Measurements from ENCODE around the gene SLC10A4.

DNA sequence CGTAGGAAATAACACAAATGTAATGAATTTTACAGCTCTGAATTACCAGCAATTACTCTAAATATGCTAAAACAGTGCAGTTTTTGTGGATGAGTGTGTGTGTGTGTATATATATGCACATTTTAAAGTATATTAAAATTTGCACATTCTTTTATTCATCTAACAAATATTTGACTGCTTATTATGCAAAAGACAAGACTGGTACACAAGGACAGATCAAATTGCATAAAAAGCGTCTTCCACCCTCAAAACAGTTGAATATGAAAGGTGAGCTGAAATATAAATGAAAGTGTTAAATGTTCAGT, 20.8 kb downstream of the SLC10A4 start:
- no peak for TF ChIP-seq CTCF (IDR thresholded peaks at IDR 0.05; ENCODE audit: poor library complexity)
- no peak for TF ChIP-seq EZH2 (IDR thresholded peaks at IDR 0.05; ENCODE audit: borderline replicate concordance)
- no peak for TF ChIP-seq EZH2phosphoT487 (IDR thresholded peaks at IDR 0.05; ENCODE audit: low read depth, severe bottlenecking, unreplicated experiment)

Data from hepatocyte (in vitro differentiated cells).